Measurements from ENCODE around the gene NPC1. TPM values are rescaled to one million over a fixed set of nuclear protein-coding genes. Genes with fewer than 3 reads are reported as not detected.

The NPC1 gene
- total and polyA plus RNA-seq, 8 donors = 6.2 to 25.6 (median 11.0) TPM

GRCh38 chr18:23529604-23530003 lies 56.7 kb downstream of the NPC1 start:
- no peaks in the 10 kb centered on the region for H3K4me1 ChIP-seq
- no peak for TF ChIP-seq CTCF (IDR thresholded peaks at IDR 0.05)
- no peak overlapping the region for H3K4me3 ChIP-seq
- no peak for FAIRE-seq
- DNase-seq = no peak
- intact Hi-C loops (cut with DNase I) = loop anchor here in 1 of 3 donors (10.0 kb wide), 1 partner anchor 65 kb away; no protein-coding TSS in a partner anchor
- ATAC-seq = no peak
- H3K27me3 ChIP-seq = no peaks in the 10 kb centered on the region
- WGBS, 2 donors = 93 to 94% methylated on average over 3 of the region's 3 CpGs
- H3K27ac ChIP-seq = no peak overlapping the region
- no peaks in the 10 kb centered on the region for H3K9me3 ChIP-seq
- peaks cover 10 to 67% (median 15%) of the 10 kb centered on the region in 3 donors for H3K36me3 ChIP-seq

GRCh38 chr18:23528580-23529472 lies 57.5 kb downstream of the NPC1 start:
- no peak for FAIRE-seq
- Histone ChIP-seq H3K27ac (no peak overlapping the region), H3K27me3 (no peaks in the 10 kb centered on the region), H3K4me3 (no peak overlapping the region), H3K9me3 (no peaks in the 10 kb centered on the region), H3K36me3 (peaks cover 10 to 59% (median 12%) of the 10 kb centered on the region in 3 donors), H3K4me1 (no peaks in the 10 kb centered on the region)
- intact Hi-C loops (cut with DNase I) = no loop called here
- TF ChIP-seq CTCF (IDR thresholded peaks at IDR 0.05) = no peak
- 86 to 90% methylated on average over 20 of the region's 20 CpGs for WGBS, 2 donors
- ATAC-seq = peak in 3 of 4 donors; percentile 42 to 73 (median 67)
- peak in 2 of 6 donors; percentile 5 to 34 for DNase-seq

GRCh38 chr18:23526501-23527063 lies 59.7 kb downstream of the NPC1 start:
- no peak overlapping the region for H3K4me3 ChIP-seq
- H3K27me3 ChIP-seq = no peaks in the 10 kb centered on the region
- TF ChIP-seq CTCF (IDR thresholded peaks at IDR 0.05) = no peak
- no peak overlapping the region for H3K27ac ChIP-seq
- no peaks in the 10 kb centered on the region for H3K9me3 ChIP-seq
- DNase-seq (no peak), FAIRE-seq (no peak), ATAC-seq (no peak)
- peaks cover 6 to 55% (median 7%) of the 10 kb centered on the region in 3 donors for H3K36me3 ChIP-seq
- 94 to 95% methylated on average over 5 of the region's 5 CpGs for WGBS, 2 donors
- intact Hi-C loops (cut with DNase I) = no loop called here
- H3K4me1 ChIP-seq = no peaks in the 10 kb centered on the region

- no peak overlapping the region for H3K4me3 ChIP-seq
- FAIRE-seq (no peak), DNase-seq (no peak), ATAC-seq (no peak)
- peaks cover 0 to 54% (median 16%) of the 10 kb centered on the region in 3 donors for H3K36me3 ChIP-seq
- 86 to 88% methylated on average over 14 of the region's 14 CpGs for WGBS, 2 donors
- no peak overlapping the region for H3K27ac ChIP-seq
- intact Hi-C loops (cut with DNase I) = no loop called here
- no peaks in the 10 kb centered on the region for H3K27me3 ChIP-seq
- no peaks in the 10 kb centered on the region for H3K9me3 ChIP-seq
- no peaks in the 10 kb centered on the region for H3K4me1 ChIP-seq
- TF ChIP-seq CTCF (IDR thresholded peaks at IDR 0.05) = no peak
These were observed 62.0 kb downstream of the NPC1 start for GRCh38 chr18:23524213-23524707.

Measured in pancreas (tissue), 10 donors.